Mesenchymal stem cell (in vitro differentiated cells and primary cell): Measurements from ENCODE around the gene KCNH2.
A peak's percentile ranks its signal among the peaks of the same experiment; 100 is the strongest.

ENCODE experiments used
- DNase-seq: peaks from one replicate; pipeline ENCODE4 v3.0.0-alpha.2; 2013
- H2AFZ ChIP-seq: one replicate; pipeline ENCODE4 v1.6.1; 2013; ENCODE audit warnings: low read depth, mild to moderate bottlenecking, control low read depth, inconsistent platforms, low read length, moderate library complexity
- H2AK5ac ChIP-seq: 2 replicates; pipeline ENCODE4 v1.6.1; 2013; ENCODE audit warnings: low read length, moderate library complexity, mild to moderate bottlenecking, inconsistent platforms; ENCODE audit not compliant: severe bottlenecking
- H2BK120ac ChIP-seq: one replicate; pipeline ENCODE4 v1.6.1; 2013; ENCODE audit warnings: low read depth, mild to moderate bottlenecking, inconsistent platforms, low read length, moderate library complexity
- H2BK12ac ChIP-seq, 2 experiments: one replicate each; pipeline ENCODE4 v1.6.1; 2013; ENCODE audit warnings: inconsistent platforms in 2 of 2, low read length in 2 of 2, mild to moderate bottlenecking in 2 of 2, moderate library complexity in 2 of 2, control low read depth in 1 of 2
- H2BK15ac ChIP-seq: one replicate; pipeline ENCODE4 v1.6.1; 2013; ENCODE audit warnings: mild to moderate bottlenecking, low read depth, inconsistent platforms; ENCODE audit not compliant: poor library complexity, severe bottlenecking
- H2BK5ac ChIP-seq: 2 replicates; pipeline ENCODE4 v1.6.1; 2013; ENCODE audit warnings: low read depth, mild to moderate bottlenecking, low read length, control low read depth, inconsistent platforms; ENCODE audit not compliant: poor library complexity, severe bottlenecking
- H3K14ac ChIP-seq, 2 experiments: one replicate each; pipeline ENCODE4 v1.6.1; 2013; ENCODE audit warnings: inconsistent platforms in 2 of 2, low read length in 2 of 2, control low read depth in 1 of 2, mild to moderate bottlenecking in 1 of 2, moderate library complexity in 1 of 2
- H3K18ac ChIP-seq, 2 experiments: one replicate each; pipeline ENCODE4 v1.6.1; 2013; ENCODE audit warnings: inconsistent platforms in 2 of 2, low read length in 2 of 2, control low read depth in 1 of 2, low read depth in 1 of 2, mild to moderate bottlenecking in 1 of 2
- H3K23ac ChIP-seq, 2 experiments: one replicate each; pipeline ENCODE4 v1.6.1; 2013; ENCODE audit warnings: inconsistent platforms in 2 of 2, low read length in 2 of 2, mild to moderate bottlenecking in 2 of 2, moderate library complexity in 2 of 2, control low read depth in 1 of 2
- H3K27ac ChIP-seq: 2 replicates; pipeline ENCODE4 v1.5.1; 2013; ENCODE audit warnings: mild to moderate bottlenecking, moderate library complexity, low read length, control low read depth, inconsistent platforms; ENCODE audit not compliant: poor library complexity, severe bottlenecking
- H3K27me3 ChIP-seq, 2 experiments: 2 replicates each; pipeline versions ENCODE4 v1.6.1 to v1.7.0; 2013; ENCODE audit warnings: low read length in 2 of 2, mild to moderate bottlenecking in 2 of 2, moderate library complexity in 2 of 2, control low read depth in 1 of 2, inconsistent platforms in 1 of 2; ENCODE audit not compliant: control insufficient read depth in 1 of 2, insufficient read depth in 1 of 2
- H3K36me3 ChIP-seq, 2 experiments: 2 replicates each; pipeline versions ENCODE4 v1.6.1 to v1.7.0; 2013; ENCODE audit warnings: low read length in 2 of 2, control low read depth in 1 of 2, inconsistent platforms in 1 of 2, low read depth in 1 of 2, mild to moderate bottlenecking in 1 of 2; ENCODE audit not compliant: insufficient read depth in 2 of 2, control insufficient read depth in 1 of 2
- H3K4ac ChIP-seq, 2 experiments: one replicate each; pipeline ENCODE4 v1.6.1; 2013; ENCODE audit warnings: inconsistent platforms in 2 of 2, low read length in 2 of 2, mild to moderate bottlenecking in 2 of 2, moderate library complexity in 2 of 2, control low read depth in 1 of 2, low read depth in 1 of 2
- H3K4me1 ChIP-seq: 2 replicates; pipeline ENCODE4 v1.6.1; 2013; ENCODE audit warnings: low read depth, low read length, control low read depth; ENCODE audit not compliant: control insufficient read depth, insufficient read depth
- H3K4me2 ChIP-seq: 2 replicates; pipeline ENCODE4 v1.6.1; 2013; ENCODE audit warnings: low read length, mild to moderate bottlenecking, inconsistent platforms; ENCODE audit not compliant: poor library complexity, severe bottlenecking
- H3K4me3 ChIP-seq, 2 experiments: 2 replicates each; pipeline versions ENCODE4 v1.5.1 to v1.7.0; 2013; ENCODE audit warnings: low read length in 2 of 2, mild to moderate bottlenecking in 2 of 2, control low read depth in 1 of 2, low read depth in 1 of 2; ENCODE audit not compliant: insufficient read depth in 1 of 2
- H3K79me1 ChIP-seq: replicated peaks from 2 replicates; pipeline ENCODE4 v1.6.1; 2013; ENCODE audit warnings: mild to moderate bottlenecking, control low read depth, low read length, inconsistent platforms; ENCODE audit not compliant: poor library complexity, severe bottlenecking
- H3K9ac ChIP-seq: 2 replicates; pipeline ENCODE4 v1.7.0; 2013; ENCODE audit warnings: mild to moderate bottlenecking, low read length, moderate library complexity
- H3K9me3 ChIP-seq: 2 replicates; pipeline ENCODE4 v1.7.0; 2013; ENCODE audit warnings: mild to moderate bottlenecking, low read length; ENCODE audit not compliant: control insufficient read depth
- H4K8ac ChIP-seq: one replicate; pipeline ENCODE4 v1.6.1; 2013; ENCODE audit warnings: inconsistent platforms, mild to moderate bottlenecking, low read length, moderate library complexity
- H4K91ac ChIP-seq: one replicate; pipeline ENCODE4 v1.6.1; 2013; ENCODE audit warnings: mild to moderate bottlenecking, low read length, inconsistent platforms
- WGBS: methylation state at CpG from one replicate; pipeline ENCODE4 v1.1.7; 2013; ENCODE audit warnings: mixed read lengths; 5-methylcytosine and 5-hydroxymethylcytosine counted together

The KCNH2 gene

GRCh38 chr7:150952331-150953050 lies 25.6 kb downstream of the KCNH2 start:
- no peak overlapping the region for H2AK5ac ChIP-seq
- H3K27ac ChIP-seq, result no peak overlapping the region
- H2BK5ac ChIP-seq, result no peak overlapping the region
- H3K9ac ChIP-seq, result no peak overlapping the region
- no peak overlapping the region for H3K4me2 ChIP-seq
- DNase-seq, result no peak
- no peak overlapping the region for H2AFZ ChIP-seq
- no peak overlapping the region for H3K4me3 ChIP-seq
- no peaks in the 10 kb centered on the region for H3K79me1 ChIP-seq
- no peak overlapping the region for H3K4ac ChIP-seq
- no peak overlapping the region for H4K91ac ChIP-seq
- no peak overlapping the region for H4K8ac ChIP-seq
- no peak overlapping the region for H3K18ac ChIP-seq
- no peak overlapping the region for H3K23ac ChIP-seq
- peaks cover 38 to 62% of the 10 kb centered on the region in 2 experiments for H3K27me3 ChIP-seq
- WGBS, result 94% methylated on average over 29 of the region's 33 CpGs
- H3K4me1 ChIP-seq, result peaks cover 16% of the 10 kb centered on the region
- no peaks in the 10 kb centered on the region for H3K9me3 ChIP-seq
- no peak overlapping the region for H2BK12ac ChIP-seq
- no peaks in the 10 kb centered on the region for H3K36me3 ChIP-seq
- peak overlapping the region; percentile 2 for H2BK15ac ChIP-seq
- no peak overlapping the region for H2BK120ac ChIP-seq
- H3K14ac ChIP-seq, result no peak overlapping the region

GRCh38 chr7:150951521-150951920 lies 26.6 kb downstream of the KCNH2 start:
- no peak overlapping the region for H4K8ac ChIP-seq
- H3K4me2 ChIP-seq, result no peak overlapping the region
- no peak overlapping the region for H3K4ac ChIP-seq
- peak overlapping the region in 1 of 2 experiments; percentile 32 for H3K4me3 ChIP-seq
- peak overlapping the region; percentile 43 for H4K91ac ChIP-seq
- WGBS, result 95% methylated on average over 26 of the region's 28 CpGs
- H3K4me1 ChIP-seq, result peaks cover 16% of the 10 kb centered on the region
- H2AFZ ChIP-seq, result no peak overlapping the region
- no peak overlapping the region for H3K18ac ChIP-seq
- H3K27me3 ChIP-seq, result peaks cover 35 to 53% of the 10 kb centered on the region in 2 experiments
- H2BK5ac ChIP-seq, result no peak overlapping the region
- no peak overlapping the region for H2AK5ac ChIP-seq
- no peaks in the 10 kb centered on the region for H3K9me3 ChIP-seq
- H2BK120ac ChIP-seq, result no peak overlapping the region
- no peak overlapping the region for H3K9ac ChIP-seq
- no peaks in the 10 kb centered on the region for H3K36me3 ChIP-seq
- H3K79me1 ChIP-seq, result no peaks in the 10 kb centered on the region
- H3K27ac ChIP-seq, result no peak overlapping the region
- H3K23ac ChIP-seq, result no peak overlapping the region
- no peak overlapping the region for H2BK15ac ChIP-seq
- DNase-seq, result no peak
- H3K14ac ChIP-seq, result peak overlapping the region in 1 of 2 experiments; percentile 31
- no peak overlapping the region for H2BK12ac ChIP-seq

GRCh38 chr7:150951181-150951520 lies 27.0 kb downstream of the KCNH2 start:
- H3K14ac ChIP-seq, result no peak overlapping the region
- no peak overlapping the region for H2BK120ac ChIP-seq
- H2AFZ ChIP-seq, result no peak overlapping the region
- no peak overlapping the region for H3K4me2 ChIP-seq
- no peak overlapping the region for H3K4me3 ChIP-seq
- no peaks in the 10 kb centered on the region for H3K79me1 ChIP-seq
- no peak overlapping the region for H2AK5ac ChIP-seq
- H2BK5ac ChIP-seq, result no peak overlapping the region
- peaks cover 16% of the 10 kb centered on the region for H3K4me1 ChIP-seq
- no peak for DNase-seq
- no peak overlapping the region for H3K27ac ChIP-seq
- peaks cover 31 to 52% of the 10 kb centered on the region in 2 experiments for H3K27me3 ChIP-seq
- no peak overlapping the region for H2BK15ac ChIP-seq
- no peak overlapping the region for H3K18ac ChIP-seq
- H3K9ac ChIP-seq, result no peak overlapping the region
- H3K4ac ChIP-seq, result no peak overlapping the region
- no peaks in the 10 kb centered on the region for H3K9me3 ChIP-seq
- H4K8ac ChIP-seq, result no peak overlapping the region
- no peak overlapping the region for H3K23ac ChIP-seq
- no peaks in the 10 kb centered on the region for H3K36me3 ChIP-seq
- H2BK12ac ChIP-seq, result no peak overlapping the region
- no peak overlapping the region for H4K91ac ChIP-seq
- WGBS, result 97% methylated on average over 16 of the region's 16 CpGs

GRCh38 chr7:150950496-150951180 lies 27.5 kb downstream of the KCNH2 start:
- H3K27ac ChIP-seq, result no peak overlapping the region
- no peak overlapping the region for H3K14ac ChIP-seq
- H3K4me1 ChIP-seq, result peaks cover 12% of the 10 kb centered on the region
- peaks cover 28 to 50% of the 10 kb centered on the region in 2 experiments for H3K27me3 ChIP-seq
- no peak overlapping the region for H2AK5ac ChIP-seq
- DNase-seq, result no peak
- H2BK5ac ChIP-seq, result no peak overlapping the region
- no peak overlapping the region for H2BK120ac ChIP-seq
- H2BK12ac ChIP-seq, result no peak overlapping the region
- H3K4ac ChIP-seq, result no peak overlapping the region
- peak overlapping the region in 1 of 2 experiments; percentile 20 for H3K4me3 ChIP-seq
- H3K4me2 ChIP-seq, result no peak overlapping the region
- H3K9me3 ChIP-seq, result no peaks in the 10 kb centered on the region
- no peaks in the 10 kb centered on the region for H3K36me3 ChIP-seq
- no peak overlapping the region for H3K9ac ChIP-seq
- H2BK15ac ChIP-seq, result no peak overlapping the region
- 96% methylated on average over 27 of the region's 27 CpGs for WGBS
- H4K8ac ChIP-seq, result no peak overlapping the region
- no peak overlapping the region for H3K18ac ChIP-seq
- peak overlapping the region; percentile 41 for H4K91ac ChIP-seq
- H2AFZ ChIP-seq, result no peak overlapping the region
- H3K79me1 ChIP-seq, result no peaks in the 10 kb centered on the region
- H3K23ac ChIP-seq, result no peak overlapping the region
